Measurements from ENCODE around the gene CXXC5. TPM values are rescaled to one million over a fixed set of nuclear protein-coding genes. Genes with fewer than 3 reads are reported as not detected.

CXXC5 gene
- total RNA-seq, 6 experiments from 2014 or later = 44.5 to 84.9 (median 66.4) TPM

- ATAC-seq (peak; percentile 29 to 59 (median 46)), DNase-seq (peak in 1 of 3 donors; percentile 73)
- no peaks in the 10 kb centered on the region for H3K9me3 ChIP-seq
- no peak for TF ChIP-seq CTCF (IDR thresholded peaks at IDR 0.05)
- TF ChIP-seq POLR2A (IDR thresholded peaks at IDR 0.05) = no peak
- 26% methylated on average over 23 of the region's 55 CpGs for WGBS (ENCODE audit: insufficient coverage, low coverage, low lambda C conversion rate, missing lambda C conversion rate)
- H3K4me3 ChIP-seq = peak overlapping the region in 1 of 3 donors; percentile 19
- intact Hi-C loops (cut with DNase I) = loop anchor here (10.0 kb wide), 2 partner anchors 58 to 68 kb away; no protein-coding TSS in a partner anchor
- peak overlapping the region; percentile 33 to 63 (median 47) for H3K27ac ChIP-seq
- H3K36me3 ChIP-seq = no peaks in the 10 kb centered on the region
- H3K4me1 ChIP-seq = peaks cover 0 to 31% (median 5%) of the 10 kb centered on the region in 4 donors
- no peaks in the 10 kb centered on the region for H3K27me3 ChIP-seq
Observed at GRCh38 chr5:139696894-139697658, 48.9 kb downstream of the CXXC5 start.

GRCh38 chr5:139698490-139699146, 50.5 kb downstream of the CXXC5 start:
- Histone ChIP-seq H3K9me3 (no peaks in the 10 kb centered on the region), H3K4me1 (peaks cover 0 to 31% (median 5%) of the 10 kb centered on the region in 4 donors), H3K27me3 (no peaks in the 10 kb centered on the region), H3K4me3 (no peak overlapping the region), H3K27ac (peak overlapping the region in 1 of 3 donors; percentile 63), H3K36me3 (no peaks in the 10 kb centered on the region)
- intact Hi-C loops (cut with DNase I) = loop anchor here (10.0 kb wide), 2 partner anchors 56 to 66 kb away; no protein-coding TSS in a partner anchor
- ATAC-seq (peak; percentile 21 to 48 (median 30)), DNase-seq (no peak)
- WGBS (ENCODE audit: insufficient coverage, low coverage, low lambda C conversion rate, missing lambda C conversion rate) = 41% methylated on average over 4 of the region's 13 CpGs
- TF ChIP-seq POLR2A (IDR thresholded peaks at IDR 0.05) = no peak
- no peak for TF ChIP-seq CTCF (IDR thresholded peaks at IDR 0.05)

GRCh38 chr5:139699351-139699750, 51.2 kb downstream of the CXXC5 start:
- WGBS (ENCODE audit: insufficient coverage, low coverage, low lambda C conversion rate, missing lambda C conversion rate) = 90% methylated on average over 1 of the region's 2 CpGs
- H3K27me3 ChIP-seq = no peaks in the 10 kb centered on the region
- intact Hi-C loops (cut with DNase I) = loop anchor here (10.0 kb wide), 2 partner anchors 55 to 65 kb away; no protein-coding TSS in a partner anchor
- H3K4me3 ChIP-seq = no peak overlapping the region
- no peak for TF ChIP-seq POLR2A (IDR thresholded peaks at IDR 0.05)
- TF ChIP-seq CTCF (IDR thresholded peaks at IDR 0.05) = no peak
- H3K36me3 ChIP-seq = no peaks in the 10 kb centered on the region
- H3K9me3 ChIP-seq = no peaks in the 10 kb centered on the region
- ATAC-seq = no peak
- H3K4me1 ChIP-seq = peaks cover 0 to 31% (median 5%) of the 10 kb centered on the region in 4 donors
- no peak overlapping the region for H3K27ac ChIP-seq
- no peak for DNase-seq

GRCh38 chr5:139700711-139701055, 52.5 kb downstream of the CXXC5 start:
- no peak overlapping the region for H3K27ac ChIP-seq
- DNase-seq = no peak
- TF ChIP-seq POLR2A (IDR thresholded peaks at IDR 0.05) (no peak), CTCF (IDR thresholded peaks at IDR 0.05) (no peak)
- H3K4me3 ChIP-seq = no peak overlapping the region
- no peaks in the 10 kb centered on the region for H3K27me3 ChIP-seq
- 86% methylated on average over 3 of the region's 3 CpGs for WGBS (ENCODE audit: insufficient coverage, low coverage, low lambda C conversion rate, missing lambda C conversion rate)
- peaks cover 0 to 31% (median 5%) of the 10 kb centered on the region in 4 donors for H3K4me1 ChIP-seq
- H3K36me3 ChIP-seq = no peaks in the 10 kb centered on the region
- ATAC-seq = no peak
- intact Hi-C loops (cut with DNase I) = no loop called here
- no peaks in the 10 kb centered on the region for H3K9me3 ChIP-seq

Measured in right lobe of liver (tissue), 6 donors.